ENCODE measurements around the gene TBR1. TPM values are rescaled to one million over a fixed set of nuclear protein-coding genes. Genes with fewer than 3 reads are reported as not detected.

The TBR1 gene
- total RNA-seq = not detected
- polyA plus RNA-seq = not detected
- long read RNA-seq, donor 1 = 0 reads
- long read RNA-seq, donor 2 = 0 reads

- DNase-seq (no peak), ATAC-seq (ENCODE audit: low FRiP score) (no peak)
- H3K36me3 ChIP-seq (ENCODE audit: control insufficient read depth in 1 of 2, insufficient read depth in 2 of 2, low read length in 1 of 2) = no peaks in the 10 kb centered on the region
- H3K4me1 ChIP-seq (ENCODE audit: control insufficient read depth in 1 of 2, insufficient read depth in 2 of 2, low read length in 2 of 2) = no peaks in the 10 kb centered on the region
- no peaks in the 10 kb centered on the region for H3K27me3 ChIP-seq (ENCODE audit: control insufficient read depth in 1 of 2, insufficient read depth in 2 of 2, low read length in 1 of 2)
- no peaks in the 10 kb centered on the region for H3K9me3 ChIP-seq (ENCODE audit: control insufficient read depth, low read length)
- intact Hi-C loops (cut with DNase I) = no loop called here
- H3K27ac ChIP-seq (ENCODE audit: low read depth in 1 of 2, low read length in 2 of 2) = no peak within 1 kb of the TSS
- no peak within 1 kb of the TSS for H3K4me3 ChIP-seq (ENCODE audit: low read length in 2 of 2)
- 12 to 16% methylated on average over 16 of the region's 16 CpGs for WGBS, 2 donors
Measured at GRCh38 chr2:161415987-161416707, at the start of gene TBR1. TBR1 (plus strand) TSS chr2:161416297; CDS start chr2:161416411, 114 bp downstream.

GRCh38 chr2:161367675-161368074, 48.4 kb upstream of the TBR1 start:
- Histone ChIP-seq H3K4me3 (ENCODE audit: low read length in 2 of 2) (no peak overlapping the region), H3K4me1 (ENCODE audit: control insufficient read depth in 1 of 2, insufficient read depth in 2 of 2, low read length in 2 of 2) (no peaks in the 10 kb centered on the region), H3K36me3 (ENCODE audit: control insufficient read depth in 1 of 2, insufficient read depth in 2 of 2, low read length in 1 of 2) (no peaks in the 10 kb centered on the region), H3K27ac (ENCODE audit: low read depth in 1 of 2, low read length in 2 of 2) (no peak overlapping the region), H3K27me3 (ENCODE audit: control insufficient read depth in 1 of 2, insufficient read depth in 2 of 2, low read length in 1 of 2) (no peaks in the 10 kb centered on the region), H3K9me3 (ENCODE audit: control insufficient read depth, low read length) (peaks cover 5% of the 10 kb centered on the region)
- WGBS, 2 donors = 73 to 74% methylated on average over 3 of the region's 3 CpGs
- DNase-seq = no peak
- intact Hi-C loops (cut with DNase I) = no loop called here
- no peak for ATAC-seq (ENCODE audit: low FRiP score)

- H3K27ac ChIP-seq (ENCODE audit: low read depth in 1 of 2, low read length in 2 of 2) = no peak overlapping the region
- no peak for ATAC-seq (ENCODE audit: low FRiP score)
- no peaks in the 10 kb centered on the region for H3K36me3 ChIP-seq (ENCODE audit: control insufficient read depth in 1 of 2, insufficient read depth in 2 of 2, low read length in 1 of 2)
Measured at GRCh38 chr2:161369311-161369710, 46.8 kb upstream of the TBR1 start.

GRCh38 chr2:161370981-161371380, 45.1 kb upstream of the TBR1 start:
- H3K4me1 ChIP-seq (ENCODE audit: control insufficient read depth in 1 of 2, insufficient read depth in 2 of 2, low read length in 2 of 2) = no peaks in the 10 kb centered on the region
- H3K4me3 ChIP-seq (ENCODE audit: low read length in 2 of 2) = no peak overlapping the region
- H3K9me3 ChIP-seq (ENCODE audit: control insufficient read depth, low read length) = no peaks in the 10 kb centered on the region
- no peak for DNase-seq
- 68 to 78% methylated on average over 3 of the region's 3 CpGs for WGBS, 2 donors
- ATAC-seq (ENCODE audit: low FRiP score) = no peak
- no peaks in the 10 kb centered on the region for H3K27me3 ChIP-seq (ENCODE audit: control insufficient read depth in 1 of 2, insufficient read depth in 2 of 2, low read length in 1 of 2)
- intact Hi-C loops (cut with DNase I) = no loop called here
- no peak overlapping the region for H3K27ac ChIP-seq (ENCODE audit: low read depth in 1 of 2, low read length in 2 of 2)
- no peaks in the 10 kb centered on the region for H3K36me3 ChIP-seq (ENCODE audit: control insufficient read depth in 1 of 2, insufficient read depth in 2 of 2, low read length in 1 of 2)

More at GRCh38 chr2:161369311-161369710, 46.8 kb upstream of the TBR1 start:
- Histone ChIP-seq H3K4me1 (ENCODE audit: control insufficient read depth in 1 of 2, insufficient read depth in 2 of 2, low read length in 2 of 2) (no peaks in the 10 kb centered on the region), H3K27me3 (ENCODE audit: control insufficient read depth in 1 of 2, insufficient read depth in 2 of 2, low read length in 1 of 2) (no peaks in the 10 kb centered on the region), H3K9me3 (ENCODE audit: control insufficient read depth, low read length) (no peaks in the 10 kb centered on the region), H3K4me3 (ENCODE audit: low read length in 2 of 2) (no peak overlapping the region)
- intact Hi-C loops (cut with DNase I) = no loop called here
- DNase-seq = no peak
- 62 to 69% methylated on average over 2 of the region's 2 CpGs for WGBS, 2 donors

GRCh38 chr2:161371869-161372268, 44.2 kb upstream of the TBR1 start:
- intact Hi-C loops (cut with DNase I) = no loop called here
- H3K4me3 ChIP-seq (ENCODE audit: low read length in 2 of 2) = no peak overlapping the region
- WGBS, 2 donors = 18 to 33% methylated on average over 1 of the region's 1 CpG
- no peaks in the 10 kb centered on the region for H3K27me3 ChIP-seq (ENCODE audit: control insufficient read depth in 1 of 2, insufficient read depth in 2 of 2, low read length in 1 of 2)
- H3K27ac ChIP-seq (ENCODE audit: low read depth in 1 of 2, low read length in 2 of 2) = no peak overlapping the region
- DNase-seq (no peak), ATAC-seq (ENCODE audit: low FRiP score) (no peak)
- H3K36me3 ChIP-seq (ENCODE audit: control insufficient read depth in 1 of 2, insufficient read depth in 2 of 2, low read length in 1 of 2) = no peaks in the 10 kb centered on the region
- no peaks in the 10 kb centered on the region for H3K4me1 ChIP-seq (ENCODE audit: control insufficient read depth in 1 of 2, insufficient read depth in 2 of 2, low read length in 2 of 2)
- H3K9me3 ChIP-seq (ENCODE audit: control insufficient read depth, low read length) = no peaks in the 10 kb centered on the region

GRCh38 chr2:161373942-161374341, 42.2 kb upstream of the TBR1 start:
- Histone ChIP-seq H3K4me1 (ENCODE audit: control insufficient read depth in 1 of 2, insufficient read depth in 2 of 2, low read length in 2 of 2) (no peaks in the 10 kb centered on the region), H3K9me3 (ENCODE audit: control insufficient read depth, low read length) (no peaks in the 10 kb centered on the region), H3K4me3 (ENCODE audit: low read length in 2 of 2) (no peak overlapping the region), H3K27ac (ENCODE audit: low read depth in 1 of 2, low read length in 2 of 2) (no peak overlapping the region), H3K36me3 (ENCODE audit: control insufficient read depth in 1 of 2, insufficient read depth in 2 of 2, low read length in 1 of 2) (no peaks in the 10 kb centered on the region), H3K27me3 (ENCODE audit: control insufficient read depth in 1 of 2, insufficient read depth in 2 of 2, low read length in 1 of 2) (no peaks in the 10 kb centered on the region)
- intact Hi-C loops (cut with DNase I) = no loop called here
- ATAC-seq (ENCODE audit: low FRiP score) (no peak), DNase-seq (no peak)

GRCh38 chr2:161374446-161374845, 41.7 kb upstream of the TBR1 start:
- H3K4me1 ChIP-seq (ENCODE audit: control insufficient read depth in 1 of 2, insufficient read depth in 2 of 2, low read length in 2 of 2) = no peaks in the 10 kb centered on the region
- no peak overlapping the region for H3K27ac ChIP-seq (ENCODE audit: low read depth in 1 of 2, low read length in 2 of 2)
- no peaks in the 10 kb centered on the region for H3K9me3 ChIP-seq (ENCODE audit: control insufficient read depth, low read length)
- no peak overlapping the region for H3K4me3 ChIP-seq (ENCODE audit: low read length in 2 of 2)
- intact Hi-C loops (cut with DNase I) = no loop called here
- DNase-seq (no peak), ATAC-seq (ENCODE audit: low FRiP score) (no peak)
- H3K36me3 ChIP-seq (ENCODE audit: control insufficient read depth in 1 of 2, insufficient read depth in 2 of 2, low read length in 1 of 2) = no peaks in the 10 kb centered on the region
- WGBS, 2 donors = 97 to 98% methylated on average over 1 of the region's 1 CpG
- no peaks in the 10 kb centered on the region for H3K27me3 ChIP-seq (ENCODE audit: control insufficient read depth in 1 of 2, insufficient read depth in 2 of 2, low read length in 1 of 2)

GRCh38 chr2:161379740-161380139, 36.4 kb upstream of the TBR1 start:
- WGBS, 2 donors = 85 to 94% methylated on average over 2 of the region's 2 CpGs
- H3K4me3 ChIP-seq (ENCODE audit: low read length in 2 of 2) = no peak overlapping the region
- no peak for DNase-seq
- intact Hi-C loops (cut with DNase I) = no loop called here
- no peak for ATAC-seq (ENCODE audit: low FRiP score)
- no peaks in the 10 kb centered on the region for H3K4me1 ChIP-seq (ENCODE audit: control insufficient read depth in 1 of 2, insufficient read depth in 2 of 2, low read length in 2 of 2)
- H3K9me3 ChIP-seq (ENCODE audit: control insufficient read depth, low read length) = no peaks in the 10 kb centered on the region
- no peak overlapping the region for H3K27ac ChIP-seq (ENCODE audit: low read depth in 1 of 2, low read length in 2 of 2)
- H3K36me3 ChIP-seq (ENCODE audit: control insufficient read depth in 1 of 2, insufficient read depth in 2 of 2, low read length in 1 of 2) = no peaks in the 10 kb centered on the region
- H3K27me3 ChIP-seq (ENCODE audit: control insufficient read depth in 1 of 2, insufficient read depth in 2 of 2, low read length in 1 of 2) = no peaks in the 10 kb centered on the region

- Histone ChIP-seq H3K27ac (ENCODE audit: low read depth in 1 of 2, low read length in 2 of 2) (no peak overlapping the region), H3K4me3 (ENCODE audit: low read length in 2 of 2) (no peak overlapping the region), H3K36me3 (ENCODE audit: control insufficient read depth in 1 of 2, insufficient read depth in 2 of 2, low read length in 1 of 2) (no peaks in the 10 kb centered on the region), H3K4me1 (ENCODE audit: control insufficient read depth in 1 of 2, insufficient read depth in 2 of 2, low read length in 2 of 2) (no peaks in the 10 kb centered on the region), H3K27me3 (ENCODE audit: control insufficient read depth in 1 of 2, insufficient read depth in 2 of 2, low read length in 1 of 2) (no peaks in the 10 kb centered on the region), H3K9me3 (ENCODE audit: control insufficient read depth, low read length) (no peaks in the 10 kb centered on the region)
- DNase-seq (no peak), ATAC-seq (ENCODE audit: low FRiP score) (no peak)
- intact Hi-C loops (cut with DNase I) = no loop called here
- 98% methylated on average over 3 of the region's 3 CpGs for WGBS, 2 donors
Measured at GRCh38 chr2:161381546-161381945, 34.6 kb upstream of the TBR1 start.

All from aorta (tissue), 5 donors.